Esophagus squamous epithelium (tissue), 5 donors: ENCODE data around the gene TSPAN15. TPM values are rescaled to one million over a fixed set of nuclear protein-coding genes. Genes with fewer than 3 reads are reported as not detected.
A peak's percentile ranks its signal among the peaks of the same experiment; 100 is the strongest.

Source experiments
- DNase-seq: peaks from one replicate; lab custom pipeline; 2025; lab: John Stamatoyannopoulos, UW
- H3K27ac ChIP-seq, 4 donors: fragments of 200-600 bp; sonication (generic); one replicate each; pipeline ENCODE4 v1.5.1; 2016 to 2019; ENCODE audit warnings: mild to moderate bottlenecking in 1 of 4
- H3K27me3 ChIP-seq, 4 donors: fragments of 200-600 bp; sonication (generic); 1 replicate in 3 of 4; 2 replicates in 1 of 4; pipeline versions ENCODE4 v1.5.1 to v1.6.0; 2017 to 2021; ENCODE audit warnings: antibody characterized with exemption in 1 of 4
- H3K36me3 ChIP-seq, 3 donors: fragments of 200-600 bp; sonication (generic); one replicate each; pipeline ENCODE4 v1.5.1; 2016 to 2019
- H3K4me1 ChIP-seq, 3 donors: fragments of 200-600 bp; sonication (generic); one replicate each; pipeline ENCODE4 v1.5.1; 2017 to 2019
- H3K4me3 ChIP-seq, 4 donors: fragments of 200-600 bp; sonication (generic); 1 replicate in 3 of 4; 2 replicates in 1 of 4; pipeline ENCODE4 v1.5.1; 2016 to 2019; ENCODE audit warnings: mild to moderate bottlenecking in 2 of 4, moderate library complexity in 1 of 4
- H3K9me3 ChIP-seq, 3 donors: fragments of 200-600 bp; sonication (generic); one replicate each; pipeline ENCODE4 v1.5.1; 2016 to 2019
- CTCF ChIP-seq, 6 experiments: fragments of 450-650 bp in 4 of 6; fragments of 200-600 bp in 2 of 6; sonication (generic) in 2 of 6; IDR thresholded peaks; one replicate each; pipeline ENCODE4 v1.5.1; 2016 to 2019; ENCODE audit warnings: antibody characterized with exemption in 6 of 6, mild to moderate bottlenecking in 4 of 6, moderate library complexity in 4 of 6
- POLR2A ChIP-seq, 4 donors: fragments of 450-650 bp; IDR thresholded peaks; one replicate each; pipeline ENCODE4 v1.6.1; 2017; ENCODE audit warnings: antibody characterized with exemption in 4 of 4, mild to moderate bottlenecking in 4 of 4, moderate library complexity in 3 of 4
- WGBS, 2 donors: methylation state at CpG; one replicate each; pipeline ENCODE4 v1.1.5; 2018; 5-methylcytosine and 5-hydroxymethylcytosine counted together
- intact Hi-C: fragments of 100-400 bp; cut with DNase I; formaldehyde crosslinking; loops from one replicate; pipeline ENCODE4 v1.15.0; 2022
- total RNA-seq, 4 donors: library from RNA; depleted of rRNA; stranded (reverse); fragments of >200 nt; gene quantifications; one replicate each; pipeline ENCODE4 v1.1.0, GENCODE V29; 2016
- donor health status: DM: yes; HTN: yes; CAD: no.

Gene TSPAN15
- total RNA-seq, 4 donors from 2014 or later, result 3.6 to 24.0 (median 18.5) TPM

- intact Hi-C loops, result no loop called here
- Histone ChIP-seq H3K36me3 (no peaks in the 10 kb centered on the region), H3K4me1 (peaks cover 23 to 64% (median 35%) of the 10 kb centered on the region in 3 donors), H3K4me3 (no peak overlapping the region), H3K9me3 (no peaks in the 10 kb centered on the region), H3K27ac (peak overlapping the region in 3 of 4 donors; percentile 37 to 73 (median 57)), H3K27me3 (peaks cover 0 to 13% (median 0%) of the 10 kb centered on the region in 4 donors)
- no peak for TF ChIP-seq POLR2A (IDR thresholded peaks at IDR 0.05)
- no peak for TF ChIP-seq CTCF (IDR thresholded peaks at IDR 0.05)
- DNase-seq, result no peak
- WGBS, 2 donors, result 62 to 68% methylated on average over 8 of the region's 8 CpGs
Observed at GRCh38 chr10:69470463-69471384, 19.5 kb downstream of the TSPAN15 start.

- intact Hi-C loops, result no loop called here
- TF ChIP-seq CTCF (IDR thresholded peaks at IDR 0.05), result no peak
- TF ChIP-seq POLR2A (IDR thresholded peaks at IDR 0.05), result no peak
- no peaks in the 10 kb centered on the region for H3K36me3 ChIP-seq
- 83 to 95% methylated on average over 4 of the region's 4 CpGs for WGBS, 2 donors
- H3K27ac ChIP-seq, result peak overlapping the region in 3 of 4 donors; percentile 56 to 83 (median 73)
- H3K4me1 ChIP-seq, result peaks cover 23 to 55% (median 29%) of the 10 kb centered on the region in 3 donors
- DNase-seq, result no peak
- no peaks in the 10 kb centered on the region for H3K9me3 ChIP-seq
- peaks cover 0 to 13% (median 0%) of the 10 kb centered on the region in 4 donors for H3K27me3 ChIP-seq
- no peak overlapping the region for H3K4me3 ChIP-seq
Observed at GRCh38 chr10:69472142-69472541, 20.9 kb downstream of the TSPAN15 start.

GRCh38 chr10:69472544-69472943 is 21.3 kb downstream of the TSPAN15 start:
- H3K9me3 ChIP-seq, result no peaks in the 10 kb centered on the region
- intact Hi-C loops, result no loop called here
- H3K27me3 ChIP-seq, result peaks cover 0 to 13% (median 0%) of the 10 kb centered on the region in 4 donors
- WGBS, 2 donors, result 75 to 83% methylated on average over 1 to 4 of the region's 4 CpGs
- TF ChIP-seq CTCF (IDR thresholded peaks at IDR 0.05) (no peak), POLR2A (IDR thresholded peaks at IDR 0.05) (no peak)
- no peak overlapping the region for H3K4me3 ChIP-seq
- peaks cover 23 to 55% (median 29%) of the 10 kb centered on the region in 3 donors for H3K4me1 ChIP-seq
- peak overlapping the region in 3 of 4 donors; percentile 56 to 83 (median 73) for H3K27ac ChIP-seq
- DNase-seq, result no peak
- no peaks in the 10 kb centered on the region for H3K36me3 ChIP-seq

- H3K9me3 ChIP-seq, result no peaks in the 10 kb centered on the region
- H3K4me1 ChIP-seq, result peaks cover 23 to 55% (median 25%) of the 10 kb centered on the region in 3 donors
- no peak for TF ChIP-seq CTCF (IDR thresholded peaks at IDR 0.05)
- no peak overlapping the region for H3K4me3 ChIP-seq
- DNase-seq, result no peak
- H3K27ac ChIP-seq, result peak overlapping the region in 3 of 4 donors; percentile 56 to 83 (median 73)
- H3K36me3 ChIP-seq, result no peaks in the 10 kb centered on the region
- peaks cover 0 to 13% (median 0%) of the 10 kb centered on the region in 4 donors for H3K27me3 ChIP-seq
- 38 to 42% methylated on average over 6 of the region's 10 CpGs for WGBS, 2 donors
- intact Hi-C loops, result no loop called here
Observed at GRCh38 chr10:69473304-69473990, 22.2 kb downstream of the TSPAN15 start.
